Measurements from ENCODE around the gene ALG3.

DNA sequence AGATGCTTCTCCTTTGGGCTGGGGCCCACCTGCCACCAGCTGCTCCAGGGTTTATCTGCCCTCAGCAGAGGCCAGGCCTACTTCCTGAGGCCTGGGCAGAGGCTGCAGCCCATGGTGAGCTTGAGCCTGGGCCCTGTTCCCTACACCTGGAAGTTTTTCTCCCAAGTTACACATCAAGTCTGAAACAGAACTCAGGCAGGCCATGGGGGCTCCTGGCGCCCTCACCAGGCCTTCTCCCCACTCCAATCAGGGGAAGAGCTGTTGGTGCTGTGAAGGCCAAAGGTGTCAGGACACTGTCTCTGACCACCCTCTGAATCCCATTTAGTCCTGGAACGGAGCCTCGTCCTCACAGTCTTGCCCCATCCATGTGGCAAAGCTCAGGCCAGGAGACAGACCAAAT is 12.1 kb downstream of the ALG3 start:
- TF ChIP-seq, protein P1, sequence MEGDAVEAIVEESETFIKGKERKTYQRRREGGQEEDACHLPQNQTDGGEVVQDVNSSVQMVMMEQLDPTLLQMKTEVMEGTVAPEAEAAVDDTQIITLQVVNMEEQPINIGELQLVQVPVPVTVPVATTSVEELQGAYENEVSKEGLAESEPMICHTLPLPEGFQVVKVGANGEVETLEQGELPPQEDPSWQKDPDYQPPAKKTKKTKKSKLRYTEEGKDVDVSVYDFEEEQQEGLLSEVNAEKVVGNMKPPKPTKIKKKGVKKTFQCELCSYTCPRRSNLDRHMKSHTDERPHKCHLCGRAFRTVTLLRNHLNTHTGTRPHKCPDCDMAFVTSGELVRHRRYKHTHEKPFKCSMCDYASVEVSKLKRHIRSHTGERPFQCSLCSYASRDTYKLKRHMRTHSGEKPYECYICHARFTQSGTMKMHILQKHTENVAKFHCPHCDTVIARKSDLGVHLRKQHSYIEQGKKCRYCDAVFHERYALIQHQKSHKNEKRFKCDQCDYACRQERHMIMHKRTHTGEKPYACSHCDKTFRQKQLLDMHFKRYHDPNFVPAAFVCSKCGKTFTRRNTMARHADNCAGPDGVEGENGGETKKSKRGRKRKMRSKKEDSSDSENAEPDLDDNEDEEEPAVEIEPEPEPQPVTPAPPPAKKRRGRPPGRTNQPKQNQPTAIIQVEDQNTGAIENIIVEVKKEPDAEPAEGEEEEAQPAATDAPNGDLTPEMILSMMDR (IDR thresholded peaks at IDR 0.05 in 8 of 11, conservative IDR thresholded peaks at IDR 0.05 in 3 of 11): no peak
- TF ChIP-seq POLR2AphosphoS5 (IDR thresholded peaks at IDR 0.05): no peak
- TF ChIP-seq POLR2A (IDR thresholded peaks at IDR 0.05): no peak

Measured in spleen (tissue), 7 donors.